HG02870 (cell line): ENCODE results near the gene NPAS3.

Source experiments
- ATAC-seq: cut with Tn5 transposase; IDR thresholded peaks from one replicate; pipeline ENCODE4 v1.9.1; 2021; ENCODE audit warnings: mild to moderate bottlenecking, moderate library complexity; ENCODE audit not compliant: unreplicated experiment

The NPAS3 gene

DNA sequence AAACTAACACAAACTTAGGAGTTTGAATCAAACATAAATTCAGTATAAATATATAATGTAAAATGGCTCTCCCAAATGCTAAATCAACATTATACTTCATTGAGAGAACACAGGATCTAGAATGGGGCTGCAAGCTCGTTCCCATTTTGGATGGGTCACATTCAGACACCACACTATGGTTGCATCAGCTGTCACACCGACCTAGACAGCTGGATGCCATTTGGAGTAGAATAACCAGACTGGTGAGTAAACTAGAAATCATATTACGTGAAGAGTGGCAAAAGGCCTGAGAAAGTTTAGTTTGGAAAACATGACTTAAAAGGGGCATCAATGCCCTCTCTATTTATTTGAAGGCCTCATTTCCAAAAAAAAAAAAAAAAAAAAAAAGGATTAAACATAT lies 430.4 kb downstream of the NPAS3 start:
- ATAC-seq: no peak

- ATAC-seq: peak; percentile 99
These were observed 431.3 kb downstream of the NPAS3 start for GRCh38 chr14:33369972-33370371.

- ATAC-seq: peak; percentile 5
These were observed 431.7 kb downstream of the NPAS3 start for GRCh38 chr14:33370426-33370825.

- ATAC-seq: no peak
These were observed 436.5 kb downstream of the NPAS3 start for GRCh38 chr14:33375196-33375595.

DNA sequence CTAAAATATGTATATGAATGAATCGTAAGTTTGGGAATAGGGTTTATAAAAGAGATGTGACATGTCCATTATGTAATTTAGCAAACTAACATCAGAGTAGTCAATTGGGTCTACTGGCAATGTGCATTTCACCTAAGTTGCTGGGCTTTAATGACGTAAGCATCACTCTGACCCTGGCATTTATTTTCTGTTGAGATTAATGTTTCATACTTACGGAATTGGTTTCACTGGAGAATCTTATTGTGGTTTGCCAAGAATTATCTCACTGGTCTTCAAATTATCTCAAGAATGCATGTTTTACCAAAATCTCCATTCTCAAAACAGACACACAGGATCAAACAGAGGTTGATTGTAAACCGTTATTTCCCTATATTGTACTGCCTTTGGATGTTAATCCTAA lies 437.1 kb downstream of the NPAS3 start:
- ATAC-seq: no peak

- ATAC-seq: no peak
These were observed 437.8 kb downstream of the NPAS3 start for GRCh38 chr14:33376510-33376909.

GRCh38 chr14:33377596-33378390 lies 439.1 kb downstream of the NPAS3 start:
- peak; percentile 93 for ATAC-seq

- ATAC-seq: no peak
These were observed 443.0 kb downstream of the NPAS3 start for GRCh38 chr14:33381717-33382116.

DNA sequence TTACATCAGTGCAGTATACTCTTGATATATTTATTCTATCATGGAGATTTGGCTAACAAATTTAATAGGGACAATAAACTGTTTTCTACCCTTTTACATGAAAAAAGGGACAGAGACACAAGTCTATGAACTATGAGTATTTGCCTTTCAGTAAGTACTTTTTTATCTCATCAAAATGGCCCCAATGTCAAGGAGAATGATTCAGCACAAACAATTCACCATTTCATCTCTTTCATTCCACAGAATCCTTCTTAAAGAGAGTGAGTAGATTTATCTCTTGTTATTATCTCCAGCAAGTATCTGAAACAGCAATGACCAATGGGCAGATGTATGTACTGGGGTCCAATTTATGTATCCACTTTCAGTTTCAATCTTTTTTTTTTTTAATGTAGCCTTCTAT lies 447.5 kb downstream of the NPAS3 start:
- no peak for ATAC-seq

DNA sequence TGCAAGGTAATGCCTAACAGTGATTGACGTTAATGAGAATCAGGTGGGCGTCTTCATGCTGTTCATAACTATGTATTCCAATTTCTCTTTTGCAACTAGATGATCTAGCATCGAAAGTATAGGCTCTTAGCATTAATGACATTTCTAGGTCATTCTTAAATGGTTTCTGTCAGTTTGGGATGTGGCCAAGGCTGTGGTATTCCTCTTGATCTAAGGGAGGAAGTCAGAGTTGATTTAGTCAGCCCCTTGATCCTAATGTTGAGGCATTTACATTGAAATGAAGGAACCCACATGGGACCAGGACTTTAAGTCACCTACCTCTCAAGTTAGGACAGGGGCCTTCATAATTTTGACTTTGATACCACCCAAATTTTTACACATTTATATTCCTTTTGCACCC lies 448.1 kb downstream of the NPAS3 start:
- ATAC-seq: no peak

GRCh38 chr14:33390335-33390734 lies 451.7 kb downstream of the NPAS3 start:
- no peak for ATAC-seq

- no peak for ATAC-seq
These were observed 454.7 kb downstream of the NPAS3 start for GRCh38 chr14:33393231-33393894.

DNA sequence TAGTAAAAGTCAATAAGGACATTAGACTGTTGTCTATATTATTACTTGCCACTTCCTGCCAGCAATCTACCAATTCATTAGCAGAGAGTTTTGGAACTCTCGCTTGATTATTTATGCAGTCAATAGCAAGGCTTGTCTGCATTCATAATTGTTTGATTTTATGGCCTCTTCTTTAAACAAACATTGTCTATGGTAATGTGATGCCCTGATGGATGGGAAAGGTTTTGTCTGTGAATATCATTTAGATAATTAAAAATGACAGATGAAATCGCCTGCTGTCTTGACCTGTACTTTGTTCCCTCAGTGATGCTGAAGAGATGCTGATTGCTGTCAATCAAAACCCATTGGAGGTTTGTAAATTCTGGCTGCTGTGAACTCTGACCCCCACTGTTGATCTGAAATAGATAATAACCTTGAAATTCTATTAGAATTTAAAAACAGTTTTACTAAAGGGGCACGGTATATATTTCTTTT lies 455.3 kb downstream of the NPAS3 start:
- no peak for ATAC-seq

DNA sequence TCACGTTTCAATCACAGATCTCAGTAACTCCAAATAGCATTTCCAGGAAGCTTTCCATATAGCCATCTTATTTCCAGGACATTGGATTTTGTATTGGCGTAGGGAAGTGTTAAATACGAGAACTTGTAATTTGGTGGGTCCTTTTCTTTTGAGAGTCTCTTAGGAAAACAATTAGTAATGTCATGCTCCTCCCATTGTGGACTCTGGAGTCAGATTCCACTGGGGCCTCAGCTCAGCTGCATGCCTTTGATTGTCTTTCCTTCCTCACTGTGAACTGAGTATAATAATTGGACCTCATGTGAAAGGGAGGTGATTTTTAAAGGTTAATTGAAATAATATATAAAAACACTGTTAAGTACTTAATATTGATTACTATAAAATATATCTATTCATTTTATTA lies 462.6 kb downstream of the NPAS3 start:
- ATAC-seq: no peak

DNA sequence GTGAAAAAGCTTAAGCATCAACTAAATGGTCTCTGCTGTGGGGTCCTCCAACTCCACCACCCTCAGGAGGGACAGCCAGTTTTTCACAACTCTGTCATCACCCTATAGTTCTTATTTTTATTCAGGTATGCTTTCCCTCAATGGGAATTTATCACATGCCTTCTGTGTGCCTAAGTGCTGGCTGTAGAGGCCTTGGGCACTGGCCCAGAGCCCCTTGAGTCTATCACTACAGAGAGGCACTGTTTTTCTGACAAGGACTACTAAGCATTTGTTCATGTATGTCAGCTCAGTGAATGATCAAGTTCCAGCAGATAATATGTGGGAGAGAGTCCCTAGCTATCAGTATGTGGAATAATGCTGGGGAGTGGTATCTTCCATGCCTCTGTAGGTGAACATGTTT lies 463.9 kb downstream of the NPAS3 start:
- no peak for ATAC-seq

DNA sequence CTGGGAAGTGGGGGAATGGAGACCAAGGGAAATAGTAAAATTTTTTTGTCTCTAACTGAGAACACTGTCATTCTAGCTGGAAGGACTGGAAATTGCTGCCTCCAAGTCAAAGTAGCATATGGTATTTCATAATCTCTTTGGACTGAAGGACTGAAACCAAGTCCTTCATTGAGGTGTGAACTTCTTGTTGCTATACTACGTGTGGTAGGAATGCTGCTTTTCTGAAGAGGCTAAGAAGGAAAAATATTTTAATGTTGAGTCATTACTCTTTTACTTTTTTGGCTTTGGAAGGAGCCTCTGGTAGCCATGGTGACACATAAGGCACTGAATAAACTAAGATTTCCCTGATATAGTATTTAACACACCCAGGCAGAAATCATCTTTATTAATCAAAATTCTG lies 465.4 kb downstream of the NPAS3 start:
- no peak for ATAC-seq

DNA sequence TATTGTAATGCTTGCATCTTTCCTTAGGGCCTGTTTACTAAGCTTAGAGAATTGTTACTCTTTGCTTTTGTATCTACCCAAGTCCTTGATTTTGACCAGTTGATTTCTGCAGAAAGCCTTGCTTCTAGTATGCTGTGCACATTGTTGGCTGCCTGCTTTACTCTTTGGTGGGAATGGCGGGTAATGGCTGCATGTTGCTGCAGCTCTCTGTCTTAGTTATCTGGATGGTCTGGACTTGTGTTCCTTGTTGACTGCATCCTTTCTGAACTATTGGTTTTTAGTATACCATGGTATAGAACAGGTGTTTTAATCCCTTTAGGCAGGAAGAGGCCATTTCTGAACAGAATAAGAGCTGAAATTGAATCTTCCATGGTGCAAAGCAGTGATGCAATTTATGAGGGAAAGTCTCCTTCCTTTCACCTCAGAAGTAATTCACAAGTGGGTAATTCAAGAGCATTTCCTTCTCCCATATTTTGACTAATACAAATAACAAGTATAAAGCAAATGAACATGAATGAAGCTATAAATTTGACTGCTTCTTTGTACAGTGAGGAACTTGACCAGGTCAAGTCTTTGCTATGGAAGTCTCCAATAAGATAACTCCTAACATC lies 466.4 kb downstream of the NPAS3 start:
- no peak for ATAC-seq

DNA sequence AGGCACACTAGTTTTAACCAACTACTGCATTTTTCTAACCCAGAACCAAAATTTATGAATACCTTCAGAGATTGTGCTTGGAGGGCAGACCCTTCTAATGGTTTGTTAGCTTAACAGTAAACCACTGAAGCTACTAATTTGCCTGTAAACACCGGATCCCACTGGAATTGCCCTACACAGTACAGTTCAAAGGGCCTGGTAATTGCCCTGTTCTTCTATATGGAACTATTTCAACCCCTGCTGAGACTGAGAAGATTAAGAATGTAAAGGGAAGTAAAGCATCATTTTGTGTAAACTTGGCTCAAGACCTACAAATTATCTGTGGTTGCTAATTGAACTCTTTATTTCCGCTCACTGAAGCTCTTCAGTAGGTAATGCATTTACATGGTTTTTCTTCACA lies 468.1 kb downstream of the NPAS3 start:
- no peak for ATAC-seq

DNA sequence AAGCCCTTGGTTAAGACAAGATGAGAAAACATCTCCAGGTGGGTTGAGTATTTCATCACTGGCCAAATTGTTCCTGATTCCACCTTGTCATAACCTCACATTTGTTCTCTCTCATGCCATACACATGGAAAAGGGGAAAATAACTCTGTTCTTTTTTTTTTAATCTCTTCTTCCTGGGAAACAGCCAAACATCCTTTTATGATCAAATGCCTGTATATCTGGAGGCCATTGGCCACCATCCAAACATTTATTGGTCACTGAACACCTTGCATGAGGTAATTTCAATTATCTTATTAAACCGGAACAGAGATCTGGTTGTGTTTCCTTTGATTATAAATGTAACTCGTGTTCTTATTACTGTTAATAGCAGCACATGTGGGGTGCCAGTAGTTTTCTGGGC lies 469.6 kb downstream of the NPAS3 start:
- no peak for ATAC-seq

GRCh38 chr14:33412450-33412849 lies 473.8 kb downstream of the NPAS3 start:
- no peak for ATAC-seq

DNA sequence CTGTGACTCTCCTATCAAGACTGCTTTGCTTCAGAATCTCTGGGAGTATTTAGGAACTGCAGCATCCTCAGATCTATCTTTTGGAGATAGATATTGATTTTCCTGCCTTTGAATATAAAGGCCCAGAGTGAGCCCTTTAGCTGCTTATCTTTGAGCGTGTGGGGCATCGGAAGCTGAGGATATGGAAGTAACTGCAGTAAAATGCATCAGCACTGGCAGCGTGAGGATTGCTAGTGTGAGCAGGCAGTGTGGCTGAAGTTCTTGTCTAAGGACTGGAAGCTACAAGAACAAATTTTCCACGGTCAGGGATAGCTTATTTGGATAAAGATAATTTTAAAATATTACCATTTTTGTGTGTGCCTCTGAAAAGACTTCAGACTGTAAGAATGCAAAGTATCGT lies 474.7 kb downstream of the NPAS3 start:
- ATAC-seq: no peak

GRCh38 chr14:33414041-33414440 lies 475.4 kb downstream of the NPAS3 start:
- no peak for ATAC-seq
